ENCODE results near the gene ALG10.

Gene ALG10

GRCh38 chr12:34048714-34049113 is 26.4 kb downstream of the ALG10 start:
- DNase-seq (ENCODE audit: low read depth) = no peak
- no peak overlapping the region for H3K4me3 ChIP-seq (ENCODE audit: low read length)
- TF ChIP-seq CTCF (IDR thresholded peaks at IDR 0.05; ENCODE audit: insufficient read depth, low read depth, low read length, missing control alignments) = no peak

GRCh38 chr12:34051486-34051885 is 29.2 kb downstream of the ALG10 start:
- no peak for TF ChIP-seq CTCF (IDR thresholded peaks at IDR 0.05; ENCODE audit: insufficient read depth, low read depth, low read length, missing control alignments)
- DNase-seq (ENCODE audit: low read depth) = no peak
- H3K4me3 ChIP-seq (ENCODE audit: low read length) = no peak overlapping the region

- no peak for DNase-seq (ENCODE audit: low read depth)
- no peak for TF ChIP-seq CTCF (IDR thresholded peaks at IDR 0.05; ENCODE audit: insufficient read depth, low read depth, low read length, missing control alignments)
- no peak overlapping the region for H3K4me3 ChIP-seq (ENCODE audit: low read length)
These were observed 32.6 kb downstream of the ALG10 start for GRCh38 chr12:34054938-34055337.

All from epithelial cell of esophagus (primary cell).